Stimulated activated CD4-positive, alpha-beta T cell treated with anti-CD3 and anti-CD28 coated beads, Interleukin-2, amount 100 ng/mL, for 48 hours (primary cell): Measurements from ENCODE around the gene MPDZ.

Experiments
- DNase-seq, 2 donors: peaks; one replicate each; pipeline ENCODE4 v3.0.0-alpha.2; 2020

Gene MPDZ, protein sequence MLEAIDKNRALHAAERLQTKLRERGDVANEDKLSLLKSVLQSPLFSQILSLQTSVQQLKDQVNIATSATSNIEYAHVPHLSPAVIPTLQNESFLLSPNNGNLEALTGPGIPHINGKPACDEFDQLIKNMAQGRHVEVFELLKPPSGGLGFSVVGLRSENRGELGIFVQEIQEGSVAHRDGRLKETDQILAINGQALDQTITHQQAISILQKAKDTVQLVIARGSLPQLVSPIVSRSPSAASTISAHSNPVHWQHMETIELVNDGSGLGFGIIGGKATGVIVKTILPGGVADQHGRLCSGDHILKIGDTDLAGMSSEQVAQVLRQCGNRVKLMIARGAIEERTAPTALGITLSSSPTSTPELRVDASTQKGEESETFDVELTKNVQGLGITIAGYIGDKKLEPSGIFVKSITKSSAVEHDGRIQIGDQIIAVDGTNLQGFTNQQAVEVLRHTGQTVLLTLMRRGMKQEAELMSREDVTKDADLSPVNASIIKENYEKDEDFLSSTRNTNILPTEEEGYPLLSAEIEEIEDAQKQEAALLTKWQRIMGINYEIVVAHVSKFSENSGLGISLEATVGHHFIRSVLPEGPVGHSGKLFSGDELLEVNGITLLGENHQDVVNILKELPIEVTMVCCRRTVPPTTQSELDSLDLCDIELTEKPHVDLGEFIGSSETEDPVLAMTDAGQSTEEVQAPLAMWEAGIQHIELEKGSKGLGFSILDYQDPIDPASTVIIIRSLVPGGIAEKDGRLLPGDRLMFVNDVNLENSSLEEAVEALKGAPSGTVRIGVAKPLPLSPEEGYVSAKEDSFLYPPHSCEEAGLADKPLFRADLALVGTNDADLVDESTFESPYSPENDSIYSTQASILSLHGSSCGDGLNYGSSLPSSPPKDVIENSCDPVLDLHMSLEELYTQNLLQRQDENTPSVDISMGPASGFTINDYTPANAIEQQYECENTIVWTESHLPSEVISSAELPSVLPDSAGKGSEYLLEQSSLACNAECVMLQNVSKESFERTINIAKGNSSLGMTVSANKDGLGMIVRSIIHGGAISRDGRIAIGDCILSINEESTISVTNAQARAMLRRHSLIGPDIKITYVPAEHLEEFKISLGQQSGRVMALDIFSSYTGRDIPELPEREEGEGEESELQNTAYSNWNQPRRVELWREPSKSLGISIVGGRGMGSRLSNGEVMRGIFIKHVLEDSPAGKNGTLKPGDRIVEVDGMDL (N-terminal part only)

DNA sequence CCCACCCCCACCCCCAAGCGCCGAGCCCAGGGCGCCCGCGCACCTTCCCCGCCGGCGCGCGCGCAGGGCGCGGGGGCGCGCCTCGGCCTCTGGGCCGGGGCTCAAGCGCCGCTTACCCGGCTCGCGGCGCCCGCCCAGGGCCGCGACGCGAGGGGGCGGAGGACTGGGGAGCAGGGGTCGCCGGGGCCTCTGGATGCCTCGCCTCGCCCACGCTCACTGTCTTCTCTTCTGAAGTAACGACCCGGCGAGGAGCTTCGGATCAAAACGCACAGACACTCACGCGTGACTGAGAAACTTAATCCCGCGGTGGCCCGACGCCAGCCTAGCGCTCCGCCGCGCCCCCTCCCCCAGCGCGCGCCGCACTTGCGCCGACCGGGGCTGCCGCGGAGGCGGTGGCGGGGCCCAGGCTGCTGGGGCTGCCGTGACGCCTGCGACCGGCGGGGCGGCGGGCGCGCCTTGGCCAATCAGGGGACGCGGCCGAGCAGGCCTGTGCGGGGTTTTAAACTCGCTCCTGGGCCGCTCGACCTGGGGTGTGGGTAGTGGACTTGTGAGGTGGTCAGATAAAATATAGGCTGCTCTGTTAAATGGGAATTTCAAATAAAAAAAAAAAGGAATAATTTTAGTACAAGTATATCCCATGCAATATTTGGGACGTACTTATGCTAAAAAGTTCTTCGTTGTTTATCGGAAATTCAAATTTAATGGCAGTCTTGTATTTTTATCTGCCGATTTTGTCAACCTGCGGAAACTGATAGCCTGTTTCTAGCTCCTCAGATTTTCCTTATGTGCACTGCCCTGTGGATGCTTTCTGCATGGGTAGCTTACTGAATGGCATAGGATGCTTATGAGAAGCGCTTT lies at the start of gene MPDZ:
Gene MPDZ, minus strand, starts transcription at position 409 of the 858 bp plus-strand sequence. CDS start 29,377 bp downstream, outside the sequence.
- DNase-seq, result no peak

DNA sequence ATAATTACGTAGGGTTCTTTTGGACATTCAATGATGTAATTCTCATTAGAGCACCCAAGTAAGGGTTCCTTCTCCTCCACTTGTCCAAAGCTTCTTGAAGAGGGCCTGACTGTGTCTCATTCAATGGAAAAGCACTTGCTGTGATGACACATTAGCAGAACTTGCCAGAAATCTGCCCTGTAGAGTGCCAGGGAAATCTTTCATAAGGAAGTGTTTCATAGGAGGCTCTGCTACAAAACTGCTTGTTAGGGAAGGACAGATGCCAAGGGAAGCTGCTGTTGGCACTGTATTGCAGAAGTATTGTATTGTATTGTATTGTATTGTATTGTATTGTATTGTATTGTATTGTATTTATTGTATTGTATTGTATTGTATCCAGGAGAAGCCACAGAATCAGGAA lies 45.5 kb upstream of the MPDZ start:
- no peak for DNase-seq

DNA sequence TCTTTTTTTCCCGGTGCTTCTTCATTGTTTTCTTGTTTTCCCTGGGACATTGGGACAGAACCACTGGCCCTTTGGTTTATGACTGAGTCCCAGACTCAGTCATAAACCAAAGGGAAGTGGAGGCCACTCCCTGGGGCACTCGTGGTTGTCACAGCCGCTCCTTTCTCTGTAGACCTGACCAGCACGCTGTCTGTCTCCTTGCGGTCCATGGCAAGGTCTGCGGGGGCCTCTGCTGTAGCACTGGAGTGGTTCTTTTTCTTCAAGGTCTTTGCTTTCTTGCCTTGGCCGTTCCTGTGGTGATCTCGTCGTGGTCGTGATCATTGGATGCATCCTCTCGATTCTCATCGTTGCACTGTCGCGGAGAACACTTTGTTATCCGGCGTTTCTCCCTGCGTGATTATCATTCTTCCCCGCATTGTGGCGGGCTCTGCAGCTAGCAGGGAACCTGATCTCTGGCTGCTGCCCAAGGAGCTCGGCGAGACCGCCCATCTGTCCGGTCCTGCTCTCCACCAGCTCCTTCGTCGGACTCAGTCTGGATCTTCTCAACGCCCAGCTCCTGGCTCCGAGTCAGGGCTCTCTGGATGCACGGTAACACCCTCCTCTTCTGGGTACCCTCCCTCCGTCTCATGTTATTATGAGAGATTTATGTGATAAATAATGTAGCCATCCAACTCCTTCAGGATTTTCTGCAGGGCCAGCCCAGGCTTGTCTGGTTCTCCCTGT lies 43.5 kb upstream of the MPDZ start:
- no peak for DNase-seq

DNA sequence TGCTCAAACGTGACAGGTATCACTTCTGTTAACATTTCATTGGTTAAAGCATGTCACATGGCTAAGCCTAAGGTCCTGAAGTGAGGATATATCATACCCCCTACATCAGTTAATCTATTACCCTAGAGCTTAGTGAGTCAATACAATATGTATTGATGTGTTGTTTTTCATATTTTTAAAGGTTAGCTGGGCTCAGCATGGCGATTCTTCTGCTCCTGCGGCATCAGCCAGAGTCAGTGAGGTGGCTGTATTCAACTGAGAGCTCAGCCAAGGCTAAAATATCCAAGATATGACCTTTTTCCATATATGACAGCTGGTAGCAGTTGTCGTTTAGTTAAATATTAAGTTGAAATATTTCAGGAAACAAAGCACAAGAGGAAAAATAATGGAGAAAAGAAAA lies 38.5 kb upstream of the MPDZ start:
- DNase-seq, result no peak

DNA sequence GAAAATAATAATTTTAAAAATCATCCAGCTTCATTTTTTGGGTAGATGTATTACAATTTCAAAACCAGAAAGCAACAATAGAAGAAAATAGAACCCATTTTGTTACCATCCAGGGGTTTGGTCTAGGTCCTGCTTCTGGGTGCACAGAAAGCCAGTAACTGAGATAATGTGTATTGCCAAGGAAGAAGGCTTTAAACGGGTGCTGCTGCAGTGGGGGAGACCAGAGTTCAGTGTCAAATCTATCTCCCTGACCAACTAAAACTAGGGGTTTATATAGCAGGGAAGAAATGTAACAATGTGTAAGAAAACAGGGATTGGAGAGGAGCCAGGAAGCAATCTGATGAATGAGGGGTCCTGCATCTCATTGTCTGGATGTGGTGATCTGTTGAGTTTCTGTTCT lies 17.5 kb upstream of the MPDZ start:
- DNase-seq, result no peak

DNA sequence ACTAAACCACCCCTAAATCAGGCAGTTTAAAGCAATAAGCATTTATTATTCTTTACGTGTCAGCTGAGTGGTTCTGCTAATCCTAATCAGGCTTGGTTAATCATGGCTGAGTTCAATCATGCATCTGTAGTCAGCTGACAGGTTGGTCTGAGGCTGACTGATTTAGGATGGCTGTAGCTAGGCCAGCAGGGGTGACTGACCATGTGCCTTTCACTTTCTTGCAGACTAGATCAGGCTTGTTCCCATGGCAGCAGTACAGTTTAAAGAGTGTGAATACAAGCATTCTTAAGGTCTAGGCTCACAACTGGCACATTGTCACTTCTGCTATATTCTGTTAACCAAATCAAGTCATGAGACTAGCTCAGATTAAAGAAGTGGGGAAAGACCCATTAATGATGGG lies 16.1 kb upstream of the MPDZ start:
- no peak for DNase-seq

DNA sequence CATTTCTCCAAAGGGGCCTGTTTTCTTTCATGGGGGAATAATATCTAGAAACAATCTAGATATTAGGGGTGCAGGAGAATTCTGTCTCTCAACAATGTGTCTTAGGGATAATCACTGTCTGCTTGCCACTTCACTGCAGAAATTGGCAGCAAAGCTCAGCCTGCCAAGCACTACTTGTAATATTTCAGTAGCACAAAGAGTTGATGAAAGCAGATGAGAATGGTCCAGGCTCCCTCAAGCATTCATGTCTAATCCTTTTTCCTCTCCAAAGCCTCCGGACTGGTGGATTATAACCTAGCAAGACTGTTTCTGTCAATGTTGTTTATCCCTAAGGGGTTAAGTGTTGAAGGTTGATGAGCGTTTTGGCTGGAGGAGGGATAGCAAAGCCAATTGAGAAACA lies 13.3 kb upstream of the MPDZ start:
- no peak for DNase-seq

DNA sequence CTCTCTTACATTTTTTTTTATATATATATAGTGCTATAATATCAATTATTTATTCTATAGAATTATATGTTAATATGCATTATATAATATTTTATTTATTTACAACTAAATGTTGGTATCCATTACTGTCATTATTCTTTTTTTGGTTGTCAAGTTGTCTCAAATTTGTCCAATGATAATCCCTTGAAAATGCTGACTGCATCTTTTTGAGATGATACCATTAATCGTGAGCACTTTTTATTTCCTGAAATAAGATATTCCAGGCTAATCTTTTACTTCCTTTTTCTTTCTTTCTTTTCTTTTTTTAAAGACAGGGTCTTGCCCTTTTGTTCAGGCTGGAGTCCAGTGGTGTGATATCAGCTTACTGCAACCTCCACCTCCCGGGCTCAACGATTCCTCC lies 12.7 kb upstream of the MPDZ start:
- DNase-seq, result no peak

DNA sequence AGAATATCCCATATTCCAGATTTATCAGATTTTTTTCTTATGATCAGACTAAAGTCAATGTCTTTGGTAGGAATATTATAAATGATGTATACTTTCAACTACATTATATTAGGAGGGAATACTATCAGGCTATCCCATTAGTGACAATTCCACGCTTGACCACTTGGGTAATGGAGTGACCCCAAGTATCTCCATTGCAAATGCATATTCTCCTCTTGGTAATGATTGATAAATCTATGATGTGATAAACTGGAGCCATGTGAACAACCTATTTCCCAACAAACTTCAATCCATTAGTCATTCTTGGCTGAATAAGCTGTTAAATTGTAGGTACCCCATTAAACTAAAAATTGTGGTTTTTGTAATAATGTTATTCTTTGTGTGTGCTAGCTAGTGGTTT lies 12.2 kb upstream of the MPDZ start:
- DNase-seq, result no peak

DNA sequence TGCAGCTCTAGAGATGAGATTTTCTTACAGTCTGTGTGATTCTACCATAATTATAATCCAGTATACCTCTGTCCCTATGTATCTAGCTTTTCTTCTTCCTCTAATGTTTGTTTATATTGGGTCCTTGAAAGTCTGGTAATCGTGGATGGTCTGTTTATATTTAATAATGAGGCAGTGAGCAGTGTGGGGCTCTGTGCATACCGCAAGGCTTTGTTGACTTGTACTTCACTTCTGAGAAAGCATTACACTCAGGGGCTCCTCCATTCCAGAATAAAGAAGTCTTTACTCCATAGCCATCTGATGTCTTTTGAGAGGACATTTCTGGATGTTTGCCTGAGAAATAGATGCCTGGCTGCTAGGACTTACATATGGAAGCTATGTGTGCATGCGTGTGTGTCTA lies 4.5 kb upstream of the MPDZ start:
- no peak for DNase-seq

DNA sequence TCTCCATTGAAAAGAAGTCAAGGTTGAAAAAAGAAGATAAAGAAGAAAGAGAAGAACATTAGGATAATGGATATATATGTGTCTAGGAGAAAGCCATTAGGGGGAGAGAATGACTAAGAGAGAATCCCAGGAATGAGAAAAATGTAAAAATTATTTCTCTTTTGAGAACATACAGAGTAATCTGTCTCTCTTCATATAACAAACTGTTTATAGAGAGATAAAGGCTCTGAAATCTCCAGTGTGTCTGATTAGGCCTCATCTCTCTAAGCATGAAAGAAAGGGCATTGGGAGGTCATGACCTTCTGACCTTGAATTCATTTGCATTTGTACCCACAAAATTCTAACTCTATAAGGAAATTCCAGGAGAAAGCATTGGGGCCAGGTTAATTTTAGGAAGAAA lies 3.5 kb upstream of the MPDZ start:
- no peak for DNase-seq

DNA sequence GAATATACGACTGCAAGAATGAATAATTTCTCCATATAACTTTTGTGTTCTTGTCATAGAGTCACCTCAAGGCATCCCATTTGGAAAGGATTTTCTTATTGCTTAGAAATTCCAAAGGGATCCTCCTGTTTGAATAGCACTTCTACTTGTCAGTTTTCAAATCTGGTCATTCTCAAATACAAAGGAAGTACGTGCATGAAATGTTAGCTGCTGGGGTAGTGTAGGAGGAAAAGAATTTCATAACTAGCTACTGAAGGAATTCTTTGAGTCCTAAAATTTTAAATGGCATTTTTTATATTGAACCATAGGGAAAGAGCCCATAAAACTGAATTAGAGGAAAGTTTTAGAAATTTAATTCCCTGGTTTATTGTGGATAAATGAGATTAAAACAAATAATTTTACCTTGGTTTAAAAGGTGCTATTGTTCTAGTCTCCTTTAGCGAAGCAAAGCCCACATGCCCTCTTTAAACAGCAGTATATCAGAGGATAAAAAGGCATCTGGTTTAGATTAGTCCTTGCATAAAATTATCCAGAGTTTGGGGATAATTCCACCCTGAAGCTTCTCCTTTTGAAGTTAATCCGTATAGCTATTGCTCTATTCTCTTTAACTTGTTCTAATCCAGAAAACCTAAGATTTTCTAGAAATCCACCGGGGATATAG lies 2.0 kb upstream of the MPDZ start:
- no peak for DNase-seq

DNA sequence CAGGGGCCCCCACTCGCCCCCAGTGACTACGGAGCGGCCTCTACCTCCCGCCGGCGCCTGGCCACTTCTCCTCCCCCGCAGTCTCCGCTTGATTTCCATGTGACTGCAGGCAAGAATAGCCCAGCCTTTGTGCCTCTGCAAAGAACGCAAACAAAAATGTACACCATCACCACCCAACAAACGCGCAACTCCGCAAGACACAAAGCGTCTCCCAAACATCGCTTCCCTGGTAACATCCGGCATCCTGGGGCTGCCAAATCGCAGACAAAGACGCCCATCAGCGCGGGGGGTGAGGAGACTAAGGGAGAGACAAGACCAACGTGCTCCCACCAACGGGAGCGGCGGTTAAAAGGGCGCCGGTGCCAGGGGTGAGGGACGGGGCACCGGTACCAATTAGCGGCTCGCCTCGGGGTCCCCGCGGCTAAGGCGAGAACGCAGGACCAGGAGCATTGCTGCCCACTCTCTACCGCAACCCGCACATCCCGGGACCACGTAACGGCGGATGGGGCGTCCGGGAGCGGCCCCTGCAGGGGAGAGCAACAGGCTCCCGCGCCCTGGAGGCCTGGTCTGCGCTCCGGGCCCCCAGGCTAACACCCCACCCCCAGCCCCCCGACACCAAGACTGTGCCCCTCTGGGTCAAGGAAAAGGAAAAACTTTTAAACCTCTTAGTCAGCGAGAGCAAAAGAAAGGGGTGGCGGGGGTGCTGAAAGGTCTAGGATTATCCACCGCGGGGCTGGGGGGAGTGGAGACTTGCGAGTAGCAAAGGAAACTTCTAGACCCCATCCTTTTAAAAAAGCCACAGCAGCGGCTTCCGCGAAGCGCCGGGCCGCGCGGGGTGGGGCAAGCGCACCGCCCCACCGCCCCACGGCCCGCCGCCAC lies 885 bp downstream of the MPDZ start:
- no peak for DNase-seq

DNA sequence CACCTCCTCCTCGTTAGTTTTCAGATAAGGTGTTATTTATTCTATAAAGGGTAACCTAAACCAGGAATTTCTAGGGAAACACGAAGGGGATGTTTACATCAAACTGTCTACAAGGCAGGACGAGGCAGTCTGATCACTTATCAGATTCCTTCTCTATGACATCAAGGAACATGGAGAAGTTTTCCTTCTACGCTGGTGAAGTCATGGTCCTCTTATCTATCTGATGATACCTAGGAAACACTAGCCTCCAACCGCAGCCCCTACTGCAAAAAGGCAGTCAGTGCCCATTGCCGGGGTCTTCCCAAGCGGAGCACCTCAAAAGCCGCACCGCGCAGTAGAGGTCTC lies 1.5 kb downstream of the MPDZ start:
- no peak for DNase-seq

DNA sequence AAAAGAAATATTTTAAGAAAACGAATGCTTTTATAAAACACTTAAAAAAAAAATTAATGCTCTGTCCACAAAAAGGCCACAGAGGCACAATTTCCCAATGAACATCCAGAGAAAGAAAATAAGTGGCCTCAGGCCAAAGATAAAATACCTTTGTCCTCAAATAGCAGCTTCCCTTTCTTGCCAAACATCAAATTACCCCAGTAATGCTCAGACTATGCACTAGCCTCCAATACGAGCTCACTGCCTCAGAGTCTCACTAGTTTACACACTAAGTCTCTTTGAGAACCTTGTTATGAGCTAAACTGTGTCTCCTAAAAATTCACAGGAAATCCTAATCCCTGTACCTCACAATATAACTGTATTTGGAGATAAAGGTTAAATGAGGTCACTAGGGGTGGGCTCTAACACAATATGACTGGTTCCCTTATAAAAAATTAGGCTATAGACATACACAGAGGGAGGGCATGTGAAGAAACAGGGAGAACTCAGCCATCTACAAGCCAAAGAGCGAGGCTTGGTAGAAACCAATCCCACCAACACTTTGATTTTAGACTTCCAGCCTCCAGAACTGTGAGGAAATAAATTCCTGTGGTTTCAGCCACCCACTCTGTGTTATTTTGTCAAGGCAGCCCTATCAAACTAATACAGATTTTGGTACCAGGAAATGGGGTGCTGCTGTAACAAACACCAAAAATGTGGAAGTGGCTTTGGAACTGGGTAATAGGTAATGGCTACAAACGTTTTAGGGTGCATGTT lies 4.4 kb downstream of the MPDZ start:
- no peak for DNase-seq

DNA sequence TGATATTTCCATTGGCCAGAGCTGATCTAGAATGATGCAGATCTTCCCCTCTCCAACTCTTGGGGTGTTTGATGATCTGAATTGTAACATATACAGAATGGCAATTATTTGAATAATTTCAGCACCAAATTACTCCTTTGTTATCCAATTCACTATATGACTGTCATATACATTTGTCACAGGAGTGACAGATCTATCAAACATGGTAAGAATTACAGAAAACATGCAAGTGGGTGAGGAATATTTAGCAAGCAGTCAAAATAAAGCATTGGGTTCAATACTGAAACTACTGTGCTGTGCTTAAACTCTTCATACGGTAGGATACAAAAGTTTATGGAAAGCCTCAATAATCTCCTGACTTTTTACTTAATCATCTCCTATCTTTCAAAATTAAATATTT lies 8.8 kb downstream of the MPDZ start:
- no peak for DNase-seq

DNA sequence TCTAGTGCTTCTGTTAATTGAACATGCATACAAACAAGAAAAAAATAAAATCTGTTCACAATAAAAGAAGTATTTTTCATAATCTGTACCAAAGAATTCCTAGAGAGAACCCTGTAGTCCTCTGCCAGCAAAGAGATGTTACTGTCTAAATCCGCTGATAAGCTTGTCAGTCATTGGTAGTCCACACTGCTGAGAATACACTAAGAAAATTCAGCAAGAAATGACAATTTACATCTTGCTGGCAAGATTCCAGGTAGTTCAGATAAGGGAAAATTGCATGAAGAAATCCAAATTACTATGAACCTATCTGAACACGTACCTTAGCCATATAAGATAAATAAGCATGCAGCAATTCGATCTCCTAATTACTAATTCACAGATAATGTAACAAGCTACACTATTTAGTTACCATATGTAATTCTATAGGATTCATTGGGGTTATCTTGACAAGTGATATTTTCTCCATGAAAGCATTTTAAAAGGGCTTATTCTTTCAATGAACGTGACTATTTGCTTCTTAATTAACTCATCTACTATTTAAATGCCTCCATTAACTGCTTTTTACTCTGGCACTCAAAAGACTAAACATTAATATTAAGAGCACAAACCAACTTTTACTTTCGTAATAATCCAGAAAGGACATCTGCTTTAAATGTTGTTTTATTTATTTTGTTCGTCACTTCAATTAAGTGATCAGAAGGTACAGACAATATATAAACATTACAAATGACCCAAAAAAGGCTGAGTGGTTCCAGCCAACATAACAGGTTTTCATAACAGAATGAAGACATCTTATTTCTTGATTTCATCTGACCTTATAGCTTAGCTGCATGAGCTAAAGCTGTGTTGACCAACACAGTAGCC lies 9.7 kb downstream of the MPDZ start:
- DNase-seq, result no peak

DNA sequence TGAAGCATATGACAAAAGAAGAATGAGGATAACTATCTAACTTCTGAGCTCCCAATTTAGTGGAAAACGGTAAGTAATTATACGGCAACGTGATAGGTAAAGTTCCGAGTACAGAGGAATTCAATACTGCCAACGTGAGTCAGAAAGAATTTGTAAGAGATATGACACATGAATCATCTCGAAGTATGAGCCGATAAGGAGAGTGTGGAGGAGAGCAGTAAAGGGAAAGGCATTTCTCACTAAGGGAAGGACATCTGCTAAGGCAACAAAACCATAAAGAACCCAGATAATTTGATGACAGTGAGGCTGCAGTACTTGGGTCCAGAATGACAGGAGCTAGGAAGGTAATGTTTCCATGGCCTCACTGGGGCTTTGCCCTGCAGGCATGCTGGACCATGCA lies 11.0 kb downstream of the MPDZ start:
- no peak for DNase-seq

DNA sequence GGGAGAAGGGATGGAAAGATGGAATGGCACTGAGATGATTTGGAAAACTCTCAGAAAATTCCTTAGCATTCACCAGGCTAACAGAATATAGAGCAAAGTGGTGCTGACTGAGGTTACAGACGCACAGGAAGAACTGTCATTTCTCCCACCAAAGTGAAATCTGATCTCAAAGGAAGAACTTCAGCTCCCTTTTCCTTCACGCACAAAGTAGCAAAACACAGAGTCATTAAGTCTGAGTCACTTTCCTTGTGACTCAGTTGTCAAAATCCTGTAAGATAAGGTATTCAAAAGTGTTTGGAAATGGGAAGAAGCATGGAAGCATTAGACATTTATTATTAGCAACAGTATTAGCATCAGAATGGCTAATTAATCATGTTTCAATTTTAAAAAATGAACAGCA lies 11.7 kb downstream of the MPDZ start:
- no peak for DNase-seq
